Epidermal melanocyte (primary cell): ENCODE results near the gene UNCX.
A peak's percentile ranks its signal among the peaks of the same experiment; 100 is the strongest.
"Not testable (repeated sequence)": the region's sequence is repeated elsewhere in the genome, so short reads cannot be mapped to it uniquely, and the experiment has no call there.

Experiments used
- DNase-seq: peaks from one replicate; pipeline ENCODE4 v3.0.0; 2011; ENCODE audit warnings: low spot score; ENCODE audit not compliant: insufficient read length

Gene UNCX

GRCh38 chr7:1232623-1233332 is at the start of gene UNCX:
UNCX (plus strand) TSS chr7:1232872; CDS start chr7:1233018, 146 bp downstream.
- no peak for DNase-seq

- DNase-seq, result no peak
Measured at GRCh38 chr7:1187127-1187526, 45.5 kb upstream of the UNCX start.

GRCh38 chr7:1188720-1189294 is 43.9 kb upstream of the UNCX start:
- DNase-seq, result no peak

GRCh38 chr7:1189986-1190772 is 42.5 kb upstream of the UNCX start:
- no peak for DNase-seq

GRCh38 chr7:1192171-1192676 is 40.4 kb upstream of the UNCX start:
- DNase-seq, result no peak

- no peak for DNase-seq
Measured at GRCh38 chr7:1193593-1194424, 38.9 kb upstream of the UNCX start.

GRCh38 chr7:1196441-1196840 is 36.2 kb upstream of the UNCX start:
- not testable (repeated sequence) for DNase-seq

- DNase-seq, result no peak
Measured at GRCh38 chr7:1196950-1197349, 35.7 kb upstream of the UNCX start.

GRCh38 chr7:1197997-1198625 is 34.6 kb upstream of the UNCX start:
- peak; percentile 68 for DNase-seq

- no peak for DNase-seq
Measured at GRCh38 chr7:1200045-1200444, 32.6 kb upstream of the UNCX start.

- DNase-seq, result no peak
Measured at GRCh38 chr7:1201916-1202315, 30.8 kb upstream of the UNCX start.

GRCh38 chr7:1202914-1203313 is 29.8 kb upstream of the UNCX start:
- not testable (repeated sequence) for DNase-seq

GRCh38 chr7:1204460-1205140 is 28.1 kb upstream of the UNCX start:
- no peak for DNase-seq

GRCh38 chr7:1205742-1206141 is 26.9 kb upstream of the UNCX start:
- DNase-seq, result not testable (repeated sequence)

- DNase-seq, result no peak
Measured at GRCh38 chr7:1209097-1209496, 23.6 kb upstream of the UNCX start.

GRCh38 chr7:1210321-1210978 is 22.2 kb upstream of the UNCX start:
- no peak for DNase-seq

- DNase-seq, result no peak
Measured at GRCh38 chr7:1210979-1211608, 21.6 kb upstream of the UNCX start.

- DNase-seq, result no peak
Measured at GRCh38 chr7:1211611-1212010, 21.1 kb upstream of the UNCX start.

GRCh38 chr7:1212025-1212424 is 20.6 kb upstream of the UNCX start:
- not testable (repeated sequence) for DNase-seq
